HG03135 (cell line): Measurements from ENCODE around the gene XRCC3.
"Not testable (repeated sequence)": the region's sequence is repeated elsewhere in the genome, so short reads cannot be mapped to it uniquely, and the experiment has no call there.

ENCODE experiments used
- ATAC-seq: cut with Tn5 transposase; IDR thresholded peaks from one replicate; pipeline ENCODE4 v1.9.1; 2021; ENCODE audit warnings: mild to moderate bottlenecking, moderate library complexity; ENCODE audit not compliant: unreplicated experiment

XRCC3 gene

GRCh38 chr14:103675957-103676356, 39.3 kb downstream of the XRCC3 start:
- no peak for ATAC-seq

DNA sequence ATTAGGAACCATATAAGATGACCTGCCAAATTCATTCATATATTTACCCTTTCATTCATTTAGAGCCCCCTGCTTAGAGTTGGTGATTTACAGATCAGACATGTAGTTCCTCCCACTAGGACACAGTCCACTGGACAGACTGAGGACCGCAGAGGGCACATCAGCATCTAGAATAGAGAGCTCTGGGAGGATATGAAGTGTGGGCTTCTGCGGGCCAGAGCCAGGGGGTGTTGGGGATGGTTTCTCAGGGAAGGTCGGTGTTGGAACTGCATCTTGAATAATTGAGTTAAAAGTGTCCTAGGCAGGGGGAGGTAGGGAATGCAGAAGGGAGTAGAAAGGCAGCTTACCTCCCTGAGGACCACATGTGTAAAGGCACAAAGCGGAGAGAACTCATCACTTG, 43.3 kb downstream of the XRCC3 start:
- no peak for ATAC-seq

DNA sequence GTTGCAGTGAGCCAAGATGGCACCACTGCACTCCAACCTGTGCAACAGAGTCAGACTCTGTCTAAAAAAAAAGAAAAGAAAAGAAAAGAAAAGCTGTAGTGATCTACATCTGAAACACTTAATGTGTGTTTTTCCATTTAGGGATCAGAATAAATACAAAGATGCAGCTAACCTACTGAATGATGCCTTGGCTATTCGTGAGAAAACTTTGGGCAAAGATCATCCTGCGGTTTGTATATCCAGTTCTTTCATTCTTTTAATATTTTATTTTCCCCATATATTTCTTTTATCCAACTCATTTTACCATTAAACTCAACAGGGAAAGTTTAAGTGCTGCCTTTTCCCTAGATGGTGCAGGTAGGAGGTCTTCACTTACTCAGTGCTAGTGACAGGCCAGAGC, 45.9 kb downstream of the XRCC3 start:
- no peak for ATAC-seq

DNA sequence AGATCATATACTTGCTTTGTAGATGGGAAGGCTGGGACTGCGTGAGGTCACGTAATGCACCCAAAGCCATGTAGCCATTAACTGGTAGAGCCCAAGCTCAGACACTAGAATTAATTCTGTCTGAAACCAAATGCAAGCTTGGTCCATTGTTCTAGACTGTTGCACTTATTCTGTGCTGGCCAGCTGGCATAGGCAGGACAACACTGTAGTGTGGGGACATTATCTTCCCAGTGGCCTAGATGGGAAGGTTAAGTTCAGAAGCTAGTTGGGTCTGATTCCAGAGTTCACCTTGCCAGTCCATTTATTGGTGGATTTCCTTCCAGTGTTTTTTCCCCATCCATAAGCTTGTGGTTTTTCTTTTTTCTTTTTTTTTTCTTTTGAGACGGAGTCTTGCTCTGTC, 47.1 kb downstream of the XRCC3 start:
- no peak for ATAC-seq

GRCh38 chr14:103667671-103668070, 47.6 kb downstream of the XRCC3 start:
- no peak for ATAC-seq

- no peak for ATAC-seq
Observed at GRCh38 chr14:103663506-103663905, 51.7 kb downstream of the XRCC3 start.

DNA sequence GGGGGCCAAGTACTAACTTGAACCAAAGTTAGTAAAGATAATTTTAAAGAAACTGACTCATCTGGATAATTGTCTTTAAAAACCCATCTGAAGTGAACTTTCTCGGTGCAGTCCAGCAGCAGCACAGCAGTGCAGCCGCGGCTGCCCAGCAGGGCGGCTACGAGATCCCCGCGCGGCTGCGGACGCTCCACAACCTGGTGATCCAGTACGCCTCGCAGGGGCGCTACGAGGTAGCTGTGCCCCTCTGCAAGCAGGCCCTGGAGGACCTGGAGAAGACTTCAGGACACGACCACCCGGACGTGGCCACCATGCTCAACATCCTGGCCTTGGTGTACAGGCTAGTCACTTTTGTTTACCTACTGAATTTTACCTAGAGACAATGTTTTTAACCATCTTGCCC, 52.7 kb downstream of the XRCC3 start:
- ATAC-seq = no peak

DNA sequence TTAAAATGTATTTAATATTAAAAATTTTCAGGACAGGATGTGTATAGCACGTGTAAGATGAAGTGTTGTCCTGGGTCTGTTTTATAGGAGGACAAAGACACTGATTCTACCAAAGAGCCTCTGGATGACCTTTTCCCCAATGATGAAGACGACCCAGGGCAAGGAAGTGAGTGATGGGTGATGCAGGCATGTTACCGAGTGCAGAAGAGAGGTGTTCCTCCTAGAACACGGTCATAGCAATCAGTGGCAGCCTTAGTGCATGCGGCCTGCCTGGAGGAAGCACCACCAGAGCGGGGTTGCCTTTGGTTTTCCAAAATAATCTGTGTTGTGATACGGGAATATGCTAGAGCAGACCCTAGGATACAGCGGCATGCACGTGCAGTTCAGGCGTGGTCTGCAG, 53.2 kb downstream of the XRCC3 start:
- ATAC-seq = no peak

DNA sequence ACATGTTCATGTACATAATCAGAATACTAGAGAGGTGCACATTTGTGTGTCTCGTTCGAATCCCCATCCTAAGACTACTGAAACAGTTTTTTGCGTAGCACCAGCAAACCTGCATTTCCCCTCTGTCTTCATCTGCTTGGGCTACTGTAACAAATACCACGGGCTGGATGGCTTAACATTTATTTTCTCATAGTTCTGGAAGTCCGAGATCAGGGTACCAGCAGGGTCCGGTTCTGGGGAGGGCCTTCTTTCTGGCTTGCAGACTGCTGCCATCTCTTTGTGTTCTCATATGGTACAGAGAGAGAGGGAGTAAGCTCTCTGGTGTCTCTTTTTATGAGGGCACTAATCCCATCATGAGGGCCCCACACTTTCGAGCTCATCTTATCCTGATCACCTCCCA, 55.6 kb downstream of the XRCC3 start:
- ATAC-seq = no peak

DNA sequence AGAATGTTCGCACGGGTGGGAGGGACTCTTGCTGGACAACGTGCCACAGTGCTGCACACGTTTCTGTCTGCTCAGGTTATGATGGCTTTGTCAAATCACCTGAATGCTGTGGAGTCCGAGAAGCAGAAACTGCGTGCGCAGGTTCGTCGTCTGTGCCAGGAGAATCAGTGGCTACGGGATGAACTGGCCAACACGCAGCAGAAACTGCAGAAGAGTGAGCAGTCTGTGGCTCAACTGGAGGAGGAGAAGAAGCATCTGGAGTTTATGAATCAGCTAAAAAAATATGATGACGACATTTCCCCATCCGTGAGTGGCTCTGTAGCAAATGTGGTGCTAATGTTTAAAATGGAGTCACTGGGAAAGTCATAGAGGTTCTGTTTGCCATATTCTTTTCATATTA, 57.8 kb downstream of the XRCC3 start:
- ATAC-seq = no peak

DNA sequence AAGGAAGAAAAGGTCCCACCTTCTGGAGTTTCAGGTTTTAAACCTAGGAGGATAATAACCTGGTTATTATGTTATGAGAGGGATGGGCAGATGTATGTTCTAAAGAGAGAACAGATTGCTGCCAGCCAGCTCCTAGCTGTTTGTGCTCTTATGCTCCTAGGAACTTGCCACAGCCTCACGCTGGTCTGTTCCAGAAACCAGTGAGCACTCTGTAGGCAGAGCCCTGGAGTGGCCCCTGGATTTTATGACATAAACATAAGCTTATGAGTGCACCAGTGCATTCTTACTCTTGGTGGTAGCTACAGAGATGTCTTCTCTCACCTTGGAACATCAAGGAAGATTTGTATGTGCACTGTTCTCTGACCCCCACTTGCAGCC, 58.5 kb downstream of the XRCC3 start:
- ATAC-seq = no peak

GRCh38 chr14:103656031-103656755, 59.1 kb downstream of the XRCC3 start:
- ATAC-seq = no peak

DNA sequence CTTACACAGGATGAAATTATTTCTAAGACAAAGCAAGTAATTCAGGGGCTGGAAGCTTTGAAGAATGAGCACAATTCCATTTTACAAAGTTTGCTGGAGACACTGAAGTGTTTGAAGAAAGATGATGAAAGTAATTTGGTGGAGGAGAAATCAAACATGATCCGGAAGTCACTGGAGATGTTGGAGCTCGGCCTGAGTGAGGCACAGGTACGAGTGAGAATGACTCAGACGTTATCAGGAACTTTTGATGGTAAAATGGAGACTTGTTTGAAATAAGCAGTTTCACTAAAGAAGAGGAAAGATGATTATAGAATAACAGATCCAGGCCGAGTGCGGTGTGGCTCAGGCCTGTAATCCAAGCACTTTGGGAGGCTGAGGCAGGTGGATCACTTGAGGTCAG, 60.6 kb downstream of the XRCC3 start:
- ATAC-seq = no peak

DNA sequence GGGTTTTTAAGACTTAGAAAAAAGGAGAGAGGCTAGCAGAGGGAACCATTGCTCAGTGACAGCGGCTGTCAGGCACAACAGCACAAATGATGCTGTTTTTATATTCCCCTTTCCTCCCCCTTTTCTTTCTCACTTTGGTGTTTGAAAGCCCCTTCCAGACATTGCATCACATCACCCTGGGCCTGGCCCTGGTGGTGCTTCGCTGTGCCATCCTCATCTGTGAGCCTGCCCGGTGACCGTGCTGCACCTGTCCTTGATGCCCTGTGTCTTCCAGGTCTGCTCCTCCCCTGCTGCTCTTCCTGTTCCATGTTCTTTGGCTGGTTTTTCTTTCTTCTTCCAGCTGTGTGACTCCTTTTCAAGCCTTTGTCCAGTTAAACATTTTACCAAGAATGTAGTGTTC, 61.4 kb downstream of the XRCC3 start:
- ATAC-seq = no peak

- ATAC-seq = not testable (repeated sequence)
Observed at GRCh38 chr14:103653336-103653735, 61.9 kb downstream of the XRCC3 start.

- ATAC-seq = no peak
Observed at GRCh38 chr14:103652806-103653205, 62.4 kb downstream of the XRCC3 start.

- no peak for ATAC-seq
Observed at GRCh38 chr14:103651585-103651984, 63.7 kb downstream of the XRCC3 start.

DNA sequence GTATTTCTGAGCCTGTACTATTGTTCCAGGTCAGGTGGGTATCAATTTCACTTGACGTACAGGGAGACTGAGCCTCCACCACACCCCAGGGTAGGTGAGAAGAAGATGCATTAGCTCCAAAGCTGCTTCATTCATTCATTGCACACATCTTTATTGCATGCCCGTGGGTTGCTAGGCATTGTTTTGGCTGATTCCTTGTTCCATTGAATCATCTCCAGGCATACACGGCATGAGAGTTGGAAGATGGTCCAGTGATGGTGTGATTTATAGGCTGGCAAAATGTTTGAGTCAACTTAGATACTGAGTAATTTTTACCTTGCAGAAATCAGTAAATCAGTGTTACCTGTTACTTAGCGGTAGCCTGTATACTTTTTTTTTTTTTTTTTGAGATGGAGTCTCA, 65.0 kb downstream of the XRCC3 start:
- ATAC-seq = no peak

- ATAC-seq = no peak
Observed at GRCh38 chr14:103649001-103649400, 66.2 kb downstream of the XRCC3 start.
